Femur (tissue), 1 donor: ENCODE results near the gene CTNNA2.
"Not testable (repeated sequence)": the region's sequence is repeated elsewhere in the genome, so short reads cannot be mapped to it uniquely, and the experiment has no call there.

Source experiments
- DNase-seq: peaks from one replicate; pipeline ENCODE4 v3.0.0-alpha.2; 2017

CTNNA2 gene

DNA sequence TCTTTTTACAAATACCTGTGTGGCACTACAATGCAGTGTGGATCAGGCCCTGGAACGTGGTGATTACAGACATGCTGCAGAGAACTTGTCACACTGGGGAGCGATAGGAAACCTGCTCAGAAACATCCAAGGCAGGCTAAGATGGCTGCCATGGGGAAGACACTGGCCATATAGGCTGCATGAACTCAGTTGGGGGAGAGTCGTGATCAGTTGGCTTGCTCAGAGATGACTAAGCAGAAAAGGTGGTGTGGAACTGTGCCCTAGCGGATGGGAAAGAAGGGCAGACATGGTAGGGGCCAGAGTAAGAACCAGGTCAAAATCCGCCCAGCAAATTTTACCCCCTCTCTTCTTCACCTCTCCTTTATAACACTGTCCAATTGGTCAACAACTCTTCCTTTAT is 483.9 kb downstream of the CTNNA2 start:
- no peak for DNase-seq

DNA sequence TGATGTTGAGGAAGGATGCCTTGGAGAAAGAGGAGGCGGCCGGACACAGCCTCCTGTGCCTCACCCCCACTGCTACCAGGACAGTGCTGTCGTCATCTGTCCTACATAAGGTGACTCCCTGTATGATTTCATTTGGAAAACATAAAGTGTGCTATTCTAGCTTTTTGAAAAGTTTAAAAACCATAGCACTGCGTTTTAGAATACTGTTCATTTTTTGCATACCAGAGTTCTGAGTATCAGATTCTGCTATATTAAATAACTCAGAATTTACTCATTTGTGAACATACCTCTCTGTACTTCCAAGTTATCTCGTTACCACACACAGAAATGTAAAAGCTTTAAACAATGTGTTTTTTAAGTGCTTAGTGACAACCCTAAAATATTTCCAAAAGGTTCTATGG is 488.9 kb downstream of the CTNNA2 start:
- DNase-seq, result no peak

DNA sequence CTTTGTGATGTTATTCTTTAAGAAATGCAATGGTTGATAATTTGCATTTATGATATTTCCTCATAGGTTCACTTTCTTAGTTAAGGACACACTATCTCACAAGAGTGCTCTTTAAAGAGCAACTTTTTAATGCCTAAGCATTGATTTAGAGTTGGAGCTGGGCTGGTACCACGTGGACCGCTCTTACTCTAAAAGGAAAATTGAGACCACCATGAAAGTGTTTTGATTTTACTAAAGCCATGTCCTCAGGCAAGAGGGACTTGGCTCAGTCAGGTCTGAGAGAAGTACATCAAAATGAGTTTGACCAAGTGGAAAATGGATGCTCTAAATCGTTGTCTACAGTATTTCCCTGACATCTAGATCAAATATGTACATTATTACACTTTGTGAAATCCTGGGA is 489.3 kb downstream of the CTNNA2 start:
- no peak for DNase-seq

DNA sequence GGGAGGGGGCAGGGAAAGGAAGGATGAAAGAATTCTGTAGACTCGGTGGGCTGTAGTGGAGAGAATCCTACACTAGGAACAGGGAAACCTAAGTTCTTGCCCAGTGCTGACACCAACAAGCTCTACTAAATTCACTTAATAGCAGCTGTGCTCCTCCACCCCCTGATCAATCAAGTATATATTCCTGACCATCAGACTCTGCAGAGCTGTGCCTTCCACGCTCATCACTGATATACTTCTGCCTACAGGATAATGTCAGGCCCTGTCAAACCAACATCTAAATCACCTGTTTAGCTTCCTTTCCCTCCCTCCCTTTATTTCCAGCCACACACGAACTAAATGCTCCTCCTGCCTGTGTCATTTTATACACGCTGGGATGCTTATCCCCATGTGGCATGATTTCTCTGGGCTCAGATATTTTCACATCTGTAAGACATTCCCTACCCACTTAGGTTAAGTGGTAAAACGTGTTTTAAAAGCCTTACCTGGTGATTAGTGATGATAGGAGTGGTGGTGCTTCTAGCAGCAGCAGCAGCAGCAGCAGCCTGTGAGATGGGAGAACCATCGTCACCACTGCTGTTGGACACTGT is 489.8 kb downstream of the CTNNA2 start:
- no peak for DNase-seq

DNA sequence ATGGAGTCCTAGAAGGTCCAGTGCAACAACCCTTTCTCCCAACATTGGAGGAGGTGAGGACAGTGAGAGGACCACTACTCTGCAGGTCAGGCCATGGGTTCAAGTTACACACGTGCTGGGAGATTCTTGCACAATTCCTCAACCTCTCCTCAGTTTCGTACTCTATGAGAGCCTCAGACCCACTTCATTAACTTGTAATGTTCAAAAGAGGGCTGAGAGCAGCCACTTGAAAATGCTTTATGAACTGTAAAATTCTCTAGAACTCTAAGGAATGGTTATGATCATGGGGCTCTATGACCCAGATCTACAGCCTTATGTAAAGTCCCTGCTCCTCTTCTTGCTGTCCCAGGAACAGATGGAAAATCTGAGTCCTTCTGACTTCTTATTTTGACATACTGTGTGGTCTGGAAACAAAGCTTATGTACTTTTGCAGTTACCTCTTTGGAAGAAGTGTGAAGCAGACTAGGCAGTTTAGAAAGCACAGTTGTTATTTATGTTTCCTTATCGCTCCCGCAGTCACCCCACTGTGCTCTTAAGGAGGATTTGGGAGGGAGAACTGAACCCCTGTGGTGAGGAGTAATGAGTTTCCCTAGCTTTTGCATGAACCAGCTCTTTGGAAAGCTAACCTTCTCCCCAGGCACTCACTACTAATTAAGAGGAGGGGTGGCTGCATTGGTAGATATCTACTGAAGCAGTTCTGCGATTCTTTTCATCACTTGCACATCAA is 495.1 kb downstream of the CTNNA2 start:
- no peak for DNase-seq

DNA sequence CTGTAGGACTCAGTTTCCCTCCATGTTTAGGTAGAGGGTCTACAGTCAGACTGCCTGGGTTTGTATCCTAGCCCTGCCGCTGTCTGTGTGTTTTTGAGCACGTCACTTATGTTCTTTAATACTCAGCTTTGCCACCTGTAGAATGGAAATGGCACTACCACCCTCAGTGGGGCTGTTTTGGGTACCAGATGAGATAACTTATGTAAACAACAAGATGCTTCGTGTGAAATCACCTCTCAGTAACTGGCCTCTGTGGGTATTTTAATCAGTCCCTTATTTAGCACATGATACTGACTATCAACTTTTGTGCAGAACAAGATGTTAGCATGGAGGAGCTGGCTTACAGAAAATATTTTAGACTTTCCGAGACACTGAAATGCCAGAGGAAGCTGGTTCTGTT is 495.7 kb downstream of the CTNNA2 start:
- DNase-seq, result no peak

DNA sequence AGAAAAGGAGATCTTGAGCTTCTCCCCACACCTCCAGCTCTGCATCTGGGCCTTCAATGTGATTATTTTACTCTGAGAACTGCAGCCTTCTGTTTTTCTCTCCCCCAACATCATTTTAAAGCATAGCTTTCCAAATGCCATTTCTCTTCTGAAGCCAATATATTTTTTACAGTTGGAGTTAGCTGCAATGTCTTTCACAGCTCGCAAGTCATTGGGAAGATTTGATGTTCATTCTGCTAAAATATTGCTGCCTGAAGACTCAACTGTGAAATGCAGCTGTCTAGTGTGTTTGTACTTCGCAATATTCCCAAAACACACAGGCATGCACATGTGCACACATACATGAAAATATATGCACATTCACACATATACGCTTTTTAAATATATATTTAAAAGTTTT is 496.4 kb downstream of the CTNNA2 start:
- DNase-seq, result no peak

DNA sequence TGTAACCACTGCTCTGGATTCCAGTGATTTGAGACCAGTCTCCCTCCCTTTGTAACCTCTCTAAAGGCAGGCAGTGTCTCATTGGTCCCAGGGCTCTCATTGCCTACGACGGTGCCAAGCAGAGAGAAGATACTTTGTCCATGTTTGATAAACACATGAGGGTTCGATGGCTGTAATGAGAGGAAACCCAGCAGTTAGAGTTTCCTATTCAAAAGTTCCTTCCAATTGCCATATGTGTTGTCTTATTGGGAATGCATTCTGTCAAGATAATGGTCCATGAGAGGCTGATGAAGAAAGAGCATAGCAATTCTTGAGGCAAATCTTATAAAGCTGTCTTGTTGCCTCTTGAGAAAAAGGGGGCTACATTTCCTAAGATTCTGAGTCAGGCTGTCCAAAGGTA is 499.2 kb downstream of the CTNNA2 start:
- DNase-seq, result no peak

DNA sequence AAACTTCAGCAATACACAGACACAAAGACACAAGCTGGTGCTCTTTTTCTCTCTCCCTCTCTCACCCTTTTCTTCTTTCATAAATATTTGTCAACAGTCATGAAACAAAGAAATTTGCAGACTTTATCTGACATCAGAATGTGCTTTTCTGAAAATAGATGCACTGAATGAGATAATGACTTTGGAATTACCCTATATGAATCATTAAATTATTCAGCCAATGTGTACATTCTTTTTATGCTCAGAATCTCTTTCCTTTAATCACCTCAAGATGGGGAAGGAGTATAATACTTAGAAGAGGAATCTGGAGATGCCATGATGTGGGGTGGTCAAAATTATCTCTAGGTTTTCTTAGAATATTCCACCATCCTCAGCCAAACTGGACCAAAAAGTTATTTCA is 501.8 kb downstream of the CTNNA2 start:
- DNase-seq, result no peak

DNA sequence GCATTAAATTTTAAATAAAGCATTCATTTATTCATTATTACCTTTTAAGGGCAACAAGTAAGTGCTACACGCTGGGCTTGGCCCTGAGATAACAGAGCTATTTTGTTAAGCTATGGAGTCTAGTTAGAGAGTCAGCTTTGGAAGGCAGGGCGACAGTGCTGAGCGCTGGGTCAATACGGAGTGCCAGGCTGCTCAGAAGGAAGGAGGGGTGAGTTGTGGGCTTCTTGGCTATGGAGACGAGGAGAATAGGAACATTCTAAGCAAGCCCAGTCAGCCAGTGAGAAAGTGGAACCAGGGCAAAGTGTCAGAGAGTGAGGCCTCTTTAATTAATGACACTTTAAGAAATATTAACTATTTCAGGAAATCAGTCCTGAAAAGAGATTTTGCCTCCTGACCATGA is 503.3 kb downstream of the CTNNA2 start:
- DNase-seq, result no peak

DNA sequence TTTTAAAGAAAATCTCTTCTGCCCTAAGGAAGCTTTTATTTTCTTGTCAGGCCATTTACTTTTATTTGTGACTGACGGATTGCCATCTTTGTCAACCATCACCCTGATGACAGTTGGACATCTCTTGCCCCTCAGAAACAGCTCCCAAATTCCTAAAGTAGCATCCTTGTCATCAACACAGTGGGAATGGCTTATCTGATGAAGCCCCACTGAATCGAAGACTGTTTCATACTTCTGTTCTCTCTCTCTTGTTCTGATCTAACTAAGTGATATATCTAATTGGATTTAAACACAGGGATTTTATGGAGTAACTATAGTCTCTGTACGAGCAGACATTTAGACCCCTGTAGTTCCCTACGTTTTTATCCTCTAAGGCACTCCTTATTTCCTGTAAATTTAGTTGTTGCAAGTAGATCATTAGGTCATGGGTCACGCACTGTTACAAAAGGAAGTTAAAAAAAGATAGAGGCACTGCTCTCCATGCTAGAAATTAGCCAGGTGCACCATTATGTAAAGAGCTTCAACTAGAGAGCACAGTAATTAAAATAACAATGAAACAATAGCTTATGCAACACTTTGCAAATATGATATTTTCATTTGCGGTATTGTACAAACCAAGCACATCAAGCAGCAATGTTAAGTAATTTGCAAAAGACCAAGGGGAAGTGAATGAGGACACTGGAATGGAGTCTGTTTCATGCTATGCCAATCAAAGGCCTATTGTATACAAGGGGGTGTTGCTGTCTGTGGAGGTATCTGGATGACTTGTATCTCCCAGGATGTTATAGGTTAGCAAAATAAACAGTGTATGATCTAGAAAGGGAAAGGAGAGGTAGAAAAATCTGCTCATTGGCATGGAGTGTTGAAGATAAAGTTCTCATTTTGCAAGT is 507.0 kb downstream of the CTNNA2 start:
- DNase-seq, result no peak

DNA sequence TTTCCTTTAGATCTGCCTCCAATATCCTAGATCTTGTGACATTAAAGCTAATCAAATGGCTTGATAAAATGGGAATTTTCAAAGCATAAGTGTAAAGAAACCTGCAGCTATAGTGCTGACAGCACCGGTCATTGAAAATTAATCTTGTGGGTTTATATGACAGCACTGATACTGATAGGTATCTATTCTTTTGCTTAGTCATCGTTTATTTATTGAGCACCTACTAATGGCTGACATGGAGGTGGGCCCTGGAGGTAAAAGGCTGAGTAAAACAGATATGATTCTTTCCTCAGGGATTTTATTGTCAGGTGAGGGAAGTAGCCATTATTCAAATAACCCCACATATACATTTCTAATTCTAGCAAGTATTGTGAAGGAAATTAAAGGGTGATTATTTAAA is 509.2 kb downstream of the CTNNA2 start:
- DNase-seq, result no peak

DNA sequence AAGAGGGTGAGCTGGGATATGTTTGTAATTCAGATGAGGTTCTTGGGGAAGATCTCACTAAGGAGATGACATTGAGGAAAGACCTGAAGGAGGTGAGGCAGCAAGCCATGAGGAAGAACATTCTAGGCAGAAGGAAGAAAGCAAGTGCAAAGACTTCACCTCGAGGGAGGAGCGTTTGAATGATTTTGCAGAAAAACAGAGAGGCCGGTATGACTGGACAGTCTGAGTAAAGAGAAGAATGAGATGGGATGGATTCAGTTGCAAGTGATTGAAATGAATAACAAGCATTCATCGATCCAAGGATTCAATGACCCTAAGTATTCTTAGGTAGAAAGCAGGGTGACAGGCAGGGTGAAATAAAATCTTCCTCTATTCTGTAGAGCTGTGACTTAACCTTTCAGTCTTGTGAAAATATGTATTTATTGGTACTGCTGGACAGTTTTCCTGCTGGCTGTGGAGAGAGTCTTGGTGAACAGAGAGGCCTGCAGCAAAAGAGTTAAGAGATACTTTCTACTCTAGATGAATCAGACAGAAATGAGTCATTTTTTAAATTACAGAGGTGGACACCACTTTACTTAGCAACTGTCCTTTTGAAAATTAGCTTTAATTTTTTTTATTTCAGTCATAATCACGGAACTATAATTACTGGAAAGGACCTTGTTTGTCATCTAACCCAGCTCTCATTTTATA is 513.3 kb downstream of the CTNNA2 start:
- no peak for DNase-seq

DNA sequence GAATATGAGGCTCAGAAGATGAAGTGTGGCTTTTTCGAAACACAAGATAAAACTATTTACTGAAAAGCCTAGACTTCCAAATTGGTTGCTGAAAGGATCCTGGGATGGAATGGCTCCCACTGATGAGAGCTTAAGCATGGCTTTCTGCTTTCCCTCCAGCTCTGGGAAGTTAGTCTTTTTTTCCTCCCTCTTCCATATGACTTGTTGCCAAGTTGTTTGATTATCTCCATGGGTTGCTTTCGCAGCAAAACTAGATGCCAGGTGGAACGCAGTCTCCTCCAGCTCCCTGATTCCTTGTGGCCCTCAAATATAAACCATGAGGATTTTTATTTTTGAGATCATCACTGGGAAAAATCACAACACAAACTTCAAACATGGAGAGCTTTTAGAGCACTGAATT is 515.2 kb downstream of the CTNNA2 start:
- no peak for DNase-seq

DNA sequence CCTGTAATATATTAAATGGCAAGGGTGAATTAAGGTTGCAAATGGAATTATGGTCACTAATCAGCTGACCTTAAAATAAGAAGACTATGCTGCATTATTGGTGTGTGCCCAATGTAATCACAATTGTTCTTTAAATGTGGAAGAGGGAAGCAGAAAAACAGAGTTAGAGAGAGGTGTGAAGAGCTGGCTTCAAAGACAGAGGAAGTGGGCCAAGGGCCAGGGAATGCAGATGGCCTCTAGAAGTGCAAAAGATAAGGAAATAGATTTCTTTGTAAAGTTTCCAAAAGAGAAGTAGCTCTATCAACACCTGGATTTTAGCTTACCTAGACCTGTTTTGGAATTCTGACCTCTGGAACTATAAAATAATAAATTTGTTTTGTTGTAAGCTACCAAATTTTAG is 515.7 kb downstream of the CTNNA2 start:
- no peak for DNase-seq

DNA sequence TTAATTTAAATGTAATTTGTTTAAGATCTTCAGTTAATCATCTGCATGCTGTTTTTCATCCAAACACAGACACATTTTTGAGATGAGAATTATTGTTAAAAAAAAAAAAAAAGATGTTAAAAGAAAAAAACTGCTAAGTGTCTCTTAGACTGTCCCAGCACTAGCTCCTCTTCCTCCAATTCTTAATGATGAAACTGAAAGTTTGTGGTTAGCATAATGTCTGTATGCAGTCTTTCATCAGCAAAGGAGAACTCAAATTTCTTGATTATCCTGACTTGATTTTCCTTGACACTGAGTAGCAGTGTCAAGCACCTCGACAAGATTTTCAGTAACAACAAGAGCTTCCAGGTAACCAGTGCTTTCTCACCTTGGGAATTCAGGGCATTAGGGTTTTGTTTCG is 517.3 kb downstream of the CTNNA2 start:
- DNase-seq, result no peak

DNA sequence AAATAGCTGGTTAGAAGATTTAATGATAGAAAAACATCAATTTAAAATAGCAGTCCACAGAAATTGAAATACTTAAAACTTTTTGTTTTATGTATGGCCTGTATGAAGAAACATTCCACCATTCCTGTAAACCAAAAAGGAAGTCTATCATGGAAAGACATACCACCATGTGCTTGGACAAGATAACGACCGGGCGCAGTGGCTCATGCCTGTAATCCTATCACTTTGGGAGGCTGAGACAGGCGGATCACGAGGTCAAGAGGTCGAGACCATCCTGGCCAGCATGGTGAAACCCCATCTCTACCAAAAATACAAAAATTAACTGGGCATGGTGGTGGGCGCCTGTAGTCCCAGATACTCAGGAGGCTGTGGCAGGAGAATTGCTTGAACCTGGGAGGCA is 519.8 kb downstream of the CTNNA2 start:
- DNase-seq, result not testable (repeated sequence)

DNA sequence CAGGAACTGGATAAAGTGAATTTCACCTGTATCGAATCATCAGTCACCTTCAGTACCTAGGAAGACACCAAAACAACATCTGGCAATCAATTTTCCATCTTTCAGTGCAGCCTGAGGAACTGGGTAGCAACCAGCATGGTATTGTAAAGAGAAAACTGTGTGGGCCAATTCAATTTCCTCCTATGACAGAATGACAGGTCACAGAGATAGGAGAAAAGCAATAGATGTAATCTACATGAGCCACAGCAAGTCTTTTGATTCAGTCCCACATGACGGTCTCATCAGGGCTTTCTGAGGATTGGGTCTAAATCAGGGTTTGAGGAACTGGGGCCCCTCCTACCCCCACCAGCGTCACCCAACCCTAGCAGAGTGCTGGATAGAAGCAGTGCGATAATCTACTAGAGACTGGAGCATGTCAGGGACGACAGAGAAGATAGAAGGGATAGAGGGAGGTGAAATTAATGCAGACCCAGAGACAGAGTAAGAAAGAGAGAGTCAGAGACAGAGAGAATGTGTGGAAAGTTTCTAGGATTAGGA is 523.0 kb downstream of the CTNNA2 start:
- DNase-seq, result no peak

DNA sequence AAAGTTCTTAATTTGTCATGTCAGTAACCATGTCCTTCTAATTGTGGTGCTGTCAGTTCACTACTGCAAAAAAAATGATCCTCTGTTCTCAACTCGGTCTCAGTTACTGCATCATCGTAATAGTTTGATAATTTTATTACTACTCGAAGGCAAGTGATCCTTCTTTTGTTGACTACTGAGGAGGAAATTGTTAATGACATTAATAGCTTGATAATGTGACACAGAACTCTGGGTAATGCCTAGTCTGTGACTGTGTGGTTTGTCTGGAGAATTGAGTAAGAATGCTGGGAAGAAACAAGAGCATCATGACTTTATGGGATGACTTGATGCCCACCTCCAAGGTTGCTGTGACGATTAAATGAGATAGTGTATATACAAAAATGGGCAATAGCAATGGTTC is 524.5 kb downstream of the CTNNA2 start:
- no peak for DNase-seq

DNA sequence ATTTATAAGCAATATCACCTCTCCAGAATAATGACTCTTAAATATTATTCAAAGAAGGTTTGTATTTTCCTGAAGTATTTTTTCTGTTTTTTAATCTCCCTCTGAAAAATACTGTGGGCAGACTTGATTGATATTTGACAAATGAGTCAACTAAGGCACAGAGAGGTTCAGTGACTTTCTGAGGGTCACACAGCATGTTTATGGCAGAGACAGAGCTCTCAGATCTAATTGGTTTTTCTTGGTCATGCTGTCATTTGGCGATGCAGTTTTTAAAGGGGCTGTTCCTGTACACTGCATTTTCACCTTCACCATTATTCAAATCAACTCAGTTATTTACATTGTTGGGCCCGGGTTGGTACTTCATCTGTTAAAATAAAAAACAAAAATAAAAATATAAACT is 527.4 kb downstream of the CTNNA2 start:
- DNase-seq, result no peak

DNA sequence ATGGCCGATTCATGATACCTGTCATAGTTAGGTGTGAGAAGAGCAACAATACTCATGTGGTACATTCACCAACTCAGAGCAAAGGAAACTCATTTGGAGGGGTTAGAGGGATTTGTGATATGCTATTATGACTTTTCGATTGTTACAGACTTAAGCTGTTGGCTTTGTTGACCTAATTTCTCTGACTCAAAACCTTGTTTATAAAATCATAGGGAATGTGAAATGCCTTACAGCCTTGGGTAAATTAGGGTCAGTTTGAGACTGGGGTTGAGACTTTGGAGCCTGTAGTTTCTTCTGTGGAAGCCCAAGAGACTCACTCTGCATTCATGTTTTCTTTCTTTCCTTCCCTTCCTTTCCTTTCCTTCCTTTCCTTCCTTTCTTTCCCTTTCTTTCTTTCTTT is 529.8 kb downstream of the CTNNA2 start:
- DNase-seq, result no peak

DNA sequence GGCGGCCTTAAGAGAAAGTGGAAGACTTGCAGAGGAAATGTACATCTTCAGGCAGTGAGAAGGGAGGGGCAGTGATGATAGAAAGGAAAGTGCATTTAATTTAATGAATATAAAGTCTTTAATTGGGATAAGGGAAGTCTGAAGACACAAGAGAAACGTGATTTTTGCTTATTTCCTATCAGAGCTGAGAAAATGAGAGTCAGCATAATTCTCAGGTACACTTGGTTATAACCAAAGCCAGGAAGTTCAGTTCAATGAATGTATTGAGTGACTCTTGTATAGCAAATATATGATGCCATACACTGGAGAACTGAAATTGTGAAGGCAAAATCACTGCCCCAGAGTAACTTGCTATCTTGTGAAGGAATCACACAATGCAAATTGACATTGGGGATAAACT is 535.4 kb downstream of the CTNNA2 start:
- DNase-seq, result no peak

DNA sequence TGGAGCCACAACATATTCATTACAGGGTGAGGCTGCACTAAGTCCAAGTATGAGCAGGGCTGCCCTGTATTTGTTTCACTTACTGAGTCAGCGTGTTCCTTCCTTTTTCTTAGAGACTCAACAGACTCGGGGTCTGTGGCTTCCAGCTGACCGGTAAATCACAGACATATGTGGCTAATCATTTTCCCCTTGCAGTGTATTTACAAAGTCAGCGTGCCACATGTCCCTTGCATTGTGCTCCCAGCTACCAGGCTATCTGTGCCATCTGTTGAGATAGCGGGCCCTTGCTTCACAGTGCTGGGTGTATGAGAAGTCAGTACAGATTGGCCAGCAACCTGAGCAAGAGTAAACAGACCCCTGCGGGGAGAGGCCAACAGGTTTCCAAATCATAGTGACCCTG is 537.4 kb downstream of the CTNNA2 start:
- no peak for DNase-seq
